HuH-7 (cell line): ENCODE data around the gene RBM33.

Source experiments
- DNase-seq: peaks from one replicate; pipeline ENCODE4 v3.0.0; 2011; ENCODE audit warnings: low spot score

RBM33 gene

GRCh38 chr7:155724327-155725005, 80.0 kb downstream of the RBM33 start:
- DNase-seq = peak; percentile 42

GRCh38 chr7:155725006-155725355, 80.5 kb downstream of the RBM33 start:
- DNase-seq = no peak

GRCh38 chr7:155727616-155728015, 83.2 kb downstream of the RBM33 start:
- DNase-seq = no peak

- no peak for DNase-seq
These were observed 83.7 kb downstream of the RBM33 start for GRCh38 chr7:155728116-155728515.

GRCh38 chr7:155729847-155730246, 85.4 kb downstream of the RBM33 start:
- DNase-seq = no peak

GRCh38 chr7:155731380-155731779, 86.9 kb downstream of the RBM33 start:
- DNase-seq = no peak

GRCh38 chr7:155731871-155732270, 87.4 kb downstream of the RBM33 start:
- no peak for DNase-seq

- no peak for DNase-seq
These were observed 87.8 kb downstream of the RBM33 start for GRCh38 chr7:155732286-155732685.

GRCh38 chr7:155733582-155734444, 89.4 kb downstream of the RBM33 start:
- no peak for DNase-seq

GRCh38 chr7:155734445-155734809, 90.0 kb downstream of the RBM33 start:
- no peak for DNase-seq

- DNase-seq = no peak
These were observed 91.1 kb downstream of the RBM33 start for GRCh38 chr7:155735442-155736115.

- no peak for DNase-seq
These were observed 93.1 kb downstream of the RBM33 start for GRCh38 chr7:155737590-155737989.

GRCh38 chr7:155738104-155738503, 93.6 kb downstream of the RBM33 start:
- no peak for DNase-seq

GRCh38 chr7:155738652-155739537, 94.4 kb downstream of the RBM33 start:
- peak; percentile 46 for DNase-seq

- no peak for DNase-seq
These were observed 95.2 kb downstream of the RBM33 start for GRCh38 chr7:155739538-155740143.

- DNase-seq = no peak
These were observed 96.6 kb downstream of the RBM33 start for GRCh38 chr7:155741082-155741481.

GRCh38 chr7:155741805-155742204, 97.3 kb downstream of the RBM33 start:
- DNase-seq = no peak

GRCh38 chr7:155743177-155743576, 98.7 kb downstream of the RBM33 start:
- DNase-seq = no peak

GRCh38 chr7:155744971-155745683, 100.7 kb downstream of the RBM33 start:
- DNase-seq = no peak

GRCh38 chr7:155745737-155746136, 101.3 kb downstream of the RBM33 start:
- no peak for DNase-seq

GRCh38 chr7:155746188-155746587, 101.7 kb downstream of the RBM33 start:
- no peak for DNase-seq
